ENCODE measurements around the gene FXYD3. TPM values are rescaled to one million over a fixed set of nuclear protein-coding genes. Genes with fewer than 3 reads are reported as not detected.

FXYD3 gene
- total RNA-seq, 1 donor from 2014 or later = 1.1 TPM

DNA sequence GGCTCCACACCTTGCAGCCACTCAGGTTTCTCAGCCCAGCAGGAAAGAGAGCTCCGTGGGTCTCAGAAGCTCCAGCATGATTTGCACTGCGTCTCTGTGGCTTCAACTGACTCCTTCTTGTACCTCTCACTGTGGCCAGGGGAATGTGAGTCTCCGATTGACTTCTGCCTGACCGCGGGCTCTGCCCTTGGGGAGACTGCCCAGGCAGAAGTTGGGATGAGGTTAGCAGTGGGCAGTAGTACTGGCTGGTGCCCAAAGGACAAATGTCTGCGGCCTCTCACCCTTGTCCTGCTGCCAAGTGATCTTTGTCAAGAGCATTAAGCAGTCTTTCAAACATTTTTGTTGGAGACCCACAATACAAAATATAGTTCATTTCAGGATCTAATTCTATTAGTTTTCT is 34.4 kb upstream of the FXYD3 start:
- intact Hi-C loops (cut with micrococcal nuclease) = no loop called here

DNA sequence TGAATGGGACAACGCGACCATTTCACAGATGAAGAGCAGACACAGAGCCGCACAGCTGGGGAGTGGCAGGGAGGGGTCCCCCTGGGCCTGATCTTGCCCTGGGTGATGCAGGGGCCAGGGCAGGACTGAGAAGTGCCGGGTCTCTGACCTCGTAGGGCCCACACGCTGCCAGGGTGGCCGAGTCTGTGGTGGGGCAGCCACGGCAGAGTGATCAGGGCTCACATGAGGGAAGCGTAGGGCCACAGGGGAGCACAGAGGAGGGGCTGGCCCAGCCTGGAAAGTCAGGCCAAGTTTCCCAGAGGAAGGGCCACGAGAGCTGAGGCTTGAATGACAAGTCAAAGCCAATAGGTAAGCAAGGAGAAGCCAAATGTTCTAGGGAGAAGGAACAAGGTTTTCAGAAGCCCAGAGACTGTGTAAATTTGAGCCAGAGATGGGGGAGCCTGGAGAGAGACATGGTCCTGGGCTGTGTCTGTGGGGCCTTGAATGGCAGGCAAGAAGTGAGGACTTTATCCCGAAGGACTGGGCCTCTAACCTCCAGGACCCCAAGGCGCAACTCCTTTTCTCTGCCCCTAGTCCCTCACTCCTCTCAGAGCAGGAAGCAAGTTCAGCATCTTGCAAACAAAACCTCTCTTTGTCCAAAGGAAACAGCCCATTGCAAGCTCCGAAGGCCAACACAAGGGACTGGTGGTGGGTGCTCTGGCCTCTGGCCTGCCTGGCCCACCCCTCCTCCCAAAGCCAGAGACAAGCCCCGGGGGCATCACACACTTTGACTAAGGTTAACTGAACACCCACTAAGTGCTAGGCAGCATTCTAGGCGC is 31.7 kb upstream of the FXYD3 start:
- no peak for DNase-seq
- Histone ChIP-seq H3K4me3 (no peak overlapping the region), H3K27ac (replicated peaks) (no peak overlapping the region), H3K4me1 (no peaks in the 10 kb centered on the region), H3K36me3 (no peaks in the 10 kb centered on the region), H3K9me3 (replicated peaks) (no peaks in the 10 kb centered on the region), H3K27me3 (ENCODE audit: low read depth) (peaks cover 8% of the 10 kb centered on the region)
- TF ChIP-seq, protein P1, sequence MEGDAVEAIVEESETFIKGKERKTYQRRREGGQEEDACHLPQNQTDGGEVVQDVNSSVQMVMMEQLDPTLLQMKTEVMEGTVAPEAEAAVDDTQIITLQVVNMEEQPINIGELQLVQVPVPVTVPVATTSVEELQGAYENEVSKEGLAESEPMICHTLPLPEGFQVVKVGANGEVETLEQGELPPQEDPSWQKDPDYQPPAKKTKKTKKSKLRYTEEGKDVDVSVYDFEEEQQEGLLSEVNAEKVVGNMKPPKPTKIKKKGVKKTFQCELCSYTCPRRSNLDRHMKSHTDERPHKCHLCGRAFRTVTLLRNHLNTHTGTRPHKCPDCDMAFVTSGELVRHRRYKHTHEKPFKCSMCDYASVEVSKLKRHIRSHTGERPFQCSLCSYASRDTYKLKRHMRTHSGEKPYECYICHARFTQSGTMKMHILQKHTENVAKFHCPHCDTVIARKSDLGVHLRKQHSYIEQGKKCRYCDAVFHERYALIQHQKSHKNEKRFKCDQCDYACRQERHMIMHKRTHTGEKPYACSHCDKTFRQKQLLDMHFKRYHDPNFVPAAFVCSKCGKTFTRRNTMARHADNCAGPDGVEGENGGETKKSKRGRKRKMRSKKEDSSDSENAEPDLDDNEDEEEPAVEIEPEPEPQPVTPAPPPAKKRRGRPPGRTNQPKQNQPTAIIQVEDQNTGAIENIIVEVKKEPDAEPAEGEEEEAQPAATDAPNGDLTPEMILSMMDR (IDR thresholded peaks at IDR 0.05; ENCODE audit: borderline replicate concordance) = no peak
- intact Hi-C loops (cut with micrococcal nuclease) = no loop called here

More for the DNA sequence above, 34.4 kb upstream of the FXYD3 start:
- no peaks in the 10 kb centered on the region for H3K27me3 ChIP-seq (ENCODE audit: low read depth)
- DNase-seq = no peak
- TF ChIP-seq, protein P1 (IDR thresholded peaks at IDR 0.05; ENCODE audit: borderline replicate concordance) = no peak
- no peaks in the 10 kb centered on the region for H3K4me1 ChIP-seq
- H3K36me3 ChIP-seq = no peaks in the 10 kb centered on the region
- H3K4me3 ChIP-seq = no peak overlapping the region
- H3K27ac ChIP-seq (replicated peaks) = no peak overlapping the region
- no peaks in the 10 kb centered on the region for H3K9me3 ChIP-seq (replicated peaks)

DNA sequence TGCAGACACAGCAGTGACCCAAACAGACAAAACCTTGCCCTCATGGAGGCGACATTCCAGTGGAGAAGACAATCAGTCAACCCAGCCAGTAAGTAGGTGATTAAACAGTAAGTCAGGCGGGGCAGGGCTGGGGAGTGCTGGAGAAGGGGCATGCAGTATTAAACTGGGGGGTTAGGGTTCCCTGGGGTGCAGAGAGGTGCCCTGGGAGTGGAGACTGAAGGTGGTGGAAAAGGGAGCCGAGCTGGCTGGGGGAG is 31.2 kb upstream of the FXYD3 start:
- TF ChIP-seq, protein P1 (IDR thresholded peaks at IDR 0.05; ENCODE audit: borderline replicate concordance) = no peak
- H3K4me3 ChIP-seq = no peak overlapping the region
- H3K27me3 ChIP-seq (ENCODE audit: low read depth) = peaks cover 13% of the 10 kb centered on the region
- intact Hi-C loops (cut with micrococcal nuclease) = no loop called here
- H3K36me3 ChIP-seq = no peaks in the 10 kb centered on the region
- H3K4me1 ChIP-seq = no peaks in the 10 kb centered on the region
- no peak for DNase-seq
- no peaks in the 10 kb centered on the region for H3K9me3 ChIP-seq (replicated peaks)
- no peak overlapping the region for H3K27ac ChIP-seq (replicated peaks)

DNA sequence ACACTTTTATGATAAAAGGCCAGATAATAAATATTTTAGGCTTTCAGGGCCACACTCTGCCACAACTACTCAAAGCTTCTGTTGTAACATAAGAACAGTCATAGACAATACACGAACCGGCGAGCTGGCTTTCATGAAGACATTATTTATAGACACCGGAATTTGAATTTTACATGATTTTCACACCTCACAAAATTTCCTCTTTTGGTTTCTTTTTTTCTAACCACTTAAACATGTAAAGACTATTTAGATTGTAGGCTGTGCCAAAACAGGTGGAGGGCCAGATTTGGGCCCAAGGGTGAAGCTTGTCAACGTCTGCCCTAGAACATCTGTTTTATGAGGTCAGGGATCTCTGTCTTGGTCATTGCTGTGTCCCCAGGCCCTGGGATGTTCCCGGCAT is 29.7 kb upstream of the FXYD3 start:
- no peak for DNase-seq
- no peak overlapping the region for H3K27ac ChIP-seq (replicated peaks)
- TF ChIP-seq, protein P1 (IDR thresholded peaks at IDR 0.05; ENCODE audit: borderline replicate concordance) = no peak
- H3K4me3 ChIP-seq = no peak overlapping the region
- peaks cover 8% of the 10 kb centered on the region for H3K4me1 ChIP-seq
- no peaks in the 10 kb centered on the region for H3K36me3 ChIP-seq
- H3K27me3 ChIP-seq (ENCODE audit: low read depth) = peaks cover 29% of the 10 kb centered on the region
- intact Hi-C loops (cut with micrococcal nuclease) = no loop called here
- H3K9me3 ChIP-seq (replicated peaks) = no peaks in the 10 kb centered on the region

DNA sequence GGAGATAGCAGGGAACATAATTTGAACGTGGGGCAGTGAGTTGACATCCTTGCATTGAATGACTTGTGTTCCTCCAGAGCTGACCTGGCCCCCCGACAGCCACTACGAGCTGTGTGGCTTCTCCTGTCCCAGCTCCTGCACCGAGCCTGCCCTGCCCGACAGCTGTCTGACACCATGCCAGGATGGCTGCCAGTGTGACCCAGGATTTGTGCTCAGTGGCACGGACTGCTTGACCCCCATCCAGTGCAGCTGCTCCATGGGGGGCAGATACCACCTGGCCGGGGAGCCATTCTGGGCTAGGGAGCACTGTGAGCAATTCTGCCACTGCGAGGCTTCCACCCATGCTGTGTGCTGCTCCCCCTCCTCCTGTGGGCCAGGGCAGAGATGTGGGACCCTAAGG is 29.2 kb upstream of the FXYD3 start:
- intact Hi-C loops (cut with micrococcal nuclease) = no loop called here

More for the DNA sequence above, 29.2 kb upstream of the FXYD3 start:
- no peaks in the 10 kb centered on the region for H3K9me3 ChIP-seq (replicated peaks)
- H3K27ac ChIP-seq (replicated peaks) = no peak overlapping the region
- no peak overlapping the region for H3K4me3 ChIP-seq
- no peaks in the 10 kb centered on the region for H3K36me3 ChIP-seq
- TF ChIP-seq, protein P1 (IDR thresholded peaks at IDR 0.05; ENCODE audit: borderline replicate concordance) = no peak
- no peak for DNase-seq
- peaks cover 9% of the 10 kb centered on the region for H3K4me1 ChIP-seq
- peaks cover 34% of the 10 kb centered on the region for H3K27me3 ChIP-seq (ENCODE audit: low read depth)

Measured in left ventricle myocardium inferior (tissue), 1 donor.